Keratinocyte (primary cell): ENCODE data around the gene FBP1.

Source experiments
- CTCF ChIP-seq, 3 experiments: IDR thresholded peaks in 1 of 3; conservative IDR thresholded peaks in 1 of 3; optimal IDR thresholded peaks in 1 of 3; 2 replicates in 2 of 3; 3 replicates in 1 of 3; pipeline versions ENCODE3 to v1.5.1; 2011; ENCODE audit warnings: low read length in 3 of 3, mild to moderate bottlenecking in 3 of 3, moderate library complexity in 2 of 3, control low read depth in 1 of 3, inconsistent platforms in 1 of 3; ENCODE audit not compliant: insufficient read depth in 2 of 3; ENCODE audit errors: extremely low read depth in 1 of 3
- EZH2 ChIP-seq: IDR thresholded peaks from one replicate; pipeline ENCODE4 v1.6.1; 2012; ENCODE audit warnings: inconsistent platforms, mild to moderate bottlenecking, low read length, moderate library complexity

- no peak for TF ChIP-seq CTCF (optimal IDR thresholded peaks at IDR 0.05 in 1 of 3, IDR thresholded peaks at IDR 0.05 in 1 of 3, conservative IDR thresholded peaks at IDR 0.05 in 1 of 3; ENCODE audit: extremely low read depth in 1 of 3, insufficient read depth in 2 of 3, low read length in 3 of 3)
- TF ChIP-seq EZH2: no peak
Measured at GRCh38 chr9:94631599-94631998, 7.7 kb downstream of the FBP1 start.
